ENCODE results near the gene B4GALNT4. TPM values are rescaled to one million over a fixed set of nuclear protein-coding genes. Genes with fewer than 3 reads are reported as not detected.
"Not testable (repeated sequence)": the region's sequence is repeated elsewhere in the genome, so short reads cannot be mapped to it uniquely, and the experiment has no call there.

B4GALNT4 gene
- total RNA-seq, 1 donor from 2014 or later, result 32.2 TPM

- peak; percentile 51 for DNase-seq (ENCODE audit: low spot score)
- ATAC-seq; intact Hi-C loops (cut with DNase I): not testable (repeated sequence)
These were observed 35.6 kb upstream of the B4GALNT4 start for GRCh38 chr11:333616-334263.

GRCh38 chr11:334264-334994, 34.9 kb upstream of the B4GALNT4 start:
- intact Hi-C loops (cut with DNase I), result no loop called here
- peak; percentile 57 for DNase-seq (ENCODE audit: low spot score)

GRCh38 chr11:335779-336658, 33.3 kb upstream of the B4GALNT4 start:
- peak; percentile 89 for ATAC-seq
- intact Hi-C loops (cut with DNase I), result no loop called here
- DNase-seq (ENCODE audit: low spot score), result peak; percentile 78

More at GRCh38 chr11:334264-334994, 34.9 kb upstream of the B4GALNT4 start:
- no peak for ATAC-seq

- intact Hi-C loops (cut with DNase I), result no loop called here
- ATAC-seq (peak; percentile 19), DNase-seq (ENCODE audit: low spot score) (peak; percentile 28)
These were observed 32.6 kb upstream of the B4GALNT4 start for GRCh38 chr11:336659-337198.

- intact Hi-C loops (cut with DNase I), result no loop called here
- DNase-seq (ENCODE audit: low spot score), result peak; percentile 53
- no peak for ATAC-seq
These were observed 31.6 kb upstream of the B4GALNT4 start for GRCh38 chr11:337711-338110.

- no peak for ATAC-seq
- intact Hi-C loops (cut with DNase I), result no loop called here
- no peak for DNase-seq (ENCODE audit: low spot score)
These were observed 29.3 kb upstream of the B4GALNT4 start for GRCh38 chr11:339963-340362.

- peak; percentile 3 for DNase-seq (ENCODE audit: low spot score)
- ATAC-seq, result no peak
- intact Hi-C loops (cut with DNase I), result no loop called here
These were observed 28.5 kb upstream of the B4GALNT4 start for GRCh38 chr11:340539-341512.

GRCh38 chr11:342328-342727, 27.0 kb upstream of the B4GALNT4 start:
- DNase-seq (ENCODE audit: low spot score) (peak; percentile 38), ATAC-seq (peak; percentile 71)
- intact Hi-C loops (cut with DNase I), result no loop called here

GRCh38 chr11:344836-345578, 24.3 kb upstream of the B4GALNT4 start:
- ATAC-seq (no peak), DNase-seq (ENCODE audit: low spot score) (peak; percentile 2)
- intact Hi-C loops (cut with DNase I), result no loop called here

GRCh38 chr11:346529-346928, 22.8 kb upstream of the B4GALNT4 start:
- ATAC-seq, result no peak
- intact Hi-C loops (cut with DNase I), result no loop called here
- DNase-seq (ENCODE audit: low spot score), result peak; percentile 17

GRCh38 chr11:349270-349954, 19.9 kb upstream of the B4GALNT4 start:
- DNase-seq (ENCODE audit: low spot score), result peak; percentile 41
- ATAC-seq; intact Hi-C loops (cut with DNase I): not testable (repeated sequence)

GRCh38 chr11:350033-350722, 19.1 kb upstream of the B4GALNT4 start:
- DNase-seq (ENCODE audit: low spot score), result peak; percentile 56
- ATAC-seq; intact Hi-C loops (cut with DNase I): not testable (repeated sequence)

GRCh38 chr11:350723-351255, 18.5 kb upstream of the B4GALNT4 start:
- ATAC-seq (no peak), DNase-seq (ENCODE audit: low spot score) (peak; percentile 58)

GRCh38 chr11:351411-351810, 17.9 kb upstream of the B4GALNT4 start:
- no peak for ATAC-seq
- intact Hi-C loops (cut with DNase I), result no loop called here
- DNase-seq (ENCODE audit: low spot score), result peak; percentile 56

More at GRCh38 chr11:350723-351255, 18.5 kb upstream of the B4GALNT4 start:
- intact Hi-C loops (cut with DNase I), result no loop called here

GRCh38 chr11:352456-353031, 16.8 kb upstream of the B4GALNT4 start:
- ATAC-seq (no peak), DNase-seq (ENCODE audit: low spot score) (peak; percentile 46)
- intact Hi-C loops (cut with DNase I), result no loop called here
